ENCODE measurements around the gene MXI1.
"Not testable (repeated sequence)": the region's sequence is repeated elsewhere in the genome, so short reads cannot be mapped to it uniquely, and the experiment has no call there.

MXI1 gene

GRCh38 chr10:110181911-110182310, 25.5 kb upstream of the MXI1 start:
- no peak for DNase-seq (ENCODE audit: low read depth)

DNA sequence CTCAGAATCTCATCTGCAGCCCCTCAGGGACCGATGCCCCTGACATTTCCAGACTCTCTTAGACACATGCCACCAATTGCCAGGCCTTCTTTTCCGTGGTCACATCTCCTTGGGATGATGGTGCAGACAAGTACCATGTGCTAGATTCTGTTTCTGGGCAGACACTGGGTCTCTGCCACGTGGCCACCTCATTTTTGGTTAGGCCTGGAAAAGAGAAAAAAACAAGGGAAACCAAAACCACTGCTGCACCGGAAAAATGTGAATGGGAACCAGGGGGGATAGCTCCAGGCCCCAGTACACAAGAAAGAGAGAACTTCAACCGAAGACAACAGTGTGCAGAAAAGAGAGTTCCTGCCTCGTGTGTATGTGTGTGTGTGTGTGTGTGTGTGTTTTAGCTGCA, 23.0 kb upstream of the MXI1 start:
- no peak for DNase-seq (ENCODE audit: low read depth)

DNA sequence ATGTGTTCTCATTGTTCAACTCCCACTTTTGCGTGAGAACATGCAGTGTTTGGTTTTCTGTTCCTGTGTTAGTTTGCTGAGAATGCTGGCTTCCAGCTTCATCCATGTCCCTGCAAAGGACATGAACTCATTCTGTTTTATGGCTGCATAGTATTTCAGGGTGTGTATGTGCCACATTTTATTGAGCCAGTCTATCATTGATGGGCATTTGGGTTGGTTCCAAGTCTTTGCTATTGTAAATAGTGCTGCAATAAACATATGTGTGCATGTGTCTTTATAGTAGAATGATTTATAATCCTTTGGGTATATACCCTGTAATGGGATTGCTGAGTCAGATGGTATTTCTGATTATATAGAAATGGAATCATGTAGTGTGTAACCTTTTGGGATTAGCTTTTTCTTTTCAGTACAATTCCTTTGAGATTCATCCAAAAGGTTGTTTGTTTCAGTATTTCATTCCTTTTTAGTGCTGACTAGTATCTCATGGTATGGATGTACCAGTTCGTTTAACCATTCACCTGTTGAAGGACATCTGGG, 21.7 kb upstream of the MXI1 start:
- DNase-seq (ENCODE audit: low read depth): not testable (repeated sequence)

DNA sequence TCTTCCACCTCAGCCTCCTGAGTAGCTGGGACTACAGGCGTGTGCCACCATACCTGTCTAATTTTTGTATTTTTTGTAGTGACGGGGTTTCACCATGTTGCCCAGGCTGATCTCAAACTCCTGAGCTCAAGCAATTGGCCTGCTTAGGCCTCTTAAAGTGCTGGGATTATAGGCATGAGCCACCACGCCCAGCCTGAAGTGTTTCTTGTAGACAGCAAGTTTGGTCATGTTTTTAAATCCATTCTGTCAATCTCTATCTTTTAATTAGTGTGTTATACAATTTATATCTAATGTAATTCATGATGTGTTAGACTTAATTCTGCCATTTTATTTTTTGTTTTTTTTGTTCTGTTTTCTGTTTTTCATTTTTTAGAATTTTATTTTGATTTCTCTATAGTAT, 17.2 kb upstream of the MXI1 start:
- no peak for DNase-seq (ENCODE audit: low read depth)

DNA sequence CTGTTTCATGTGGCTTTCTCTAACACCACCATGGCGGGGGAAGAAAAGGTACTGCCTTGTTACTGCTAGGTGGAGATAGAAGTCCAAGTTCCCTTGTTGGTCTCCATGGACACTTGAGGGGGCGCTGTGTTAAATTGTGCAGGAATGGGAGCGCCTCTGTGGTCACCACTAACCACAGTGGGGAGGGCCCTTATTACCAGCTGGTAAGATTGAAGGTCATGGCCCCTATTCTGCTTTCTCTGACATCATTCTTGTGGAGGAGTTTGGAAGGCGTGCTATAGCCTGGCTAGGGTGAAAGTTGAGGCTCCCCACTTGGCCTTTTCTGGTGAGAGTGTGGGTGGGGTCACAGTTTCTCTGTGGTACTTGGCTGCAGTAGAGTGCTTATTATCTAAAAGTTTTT, 14.9 kb upstream of the MXI1 start:
- DNase-seq (ENCODE audit: low read depth): no peak

DNA sequence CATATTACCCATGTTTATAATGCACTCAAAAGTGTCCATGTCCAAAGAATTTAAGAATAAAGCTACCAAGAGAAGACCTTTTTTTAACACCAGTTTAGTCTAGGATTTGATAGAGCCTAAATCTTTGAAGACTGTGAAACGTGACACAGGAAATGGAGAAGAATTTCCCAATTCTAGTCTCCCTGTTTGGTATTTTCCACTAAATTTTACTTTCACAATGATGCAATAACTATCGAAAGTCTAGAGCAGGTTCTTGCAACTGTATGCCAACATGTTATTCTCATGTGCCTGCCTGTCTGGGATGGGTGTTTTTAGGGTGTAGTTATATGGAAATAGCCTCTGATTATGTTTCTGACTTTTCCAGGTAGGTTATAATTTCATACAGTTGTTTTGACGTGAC, 6.9 kb upstream of the MXI1 start:
- no peak for DNase-seq (ENCODE audit: low read depth)

DNA sequence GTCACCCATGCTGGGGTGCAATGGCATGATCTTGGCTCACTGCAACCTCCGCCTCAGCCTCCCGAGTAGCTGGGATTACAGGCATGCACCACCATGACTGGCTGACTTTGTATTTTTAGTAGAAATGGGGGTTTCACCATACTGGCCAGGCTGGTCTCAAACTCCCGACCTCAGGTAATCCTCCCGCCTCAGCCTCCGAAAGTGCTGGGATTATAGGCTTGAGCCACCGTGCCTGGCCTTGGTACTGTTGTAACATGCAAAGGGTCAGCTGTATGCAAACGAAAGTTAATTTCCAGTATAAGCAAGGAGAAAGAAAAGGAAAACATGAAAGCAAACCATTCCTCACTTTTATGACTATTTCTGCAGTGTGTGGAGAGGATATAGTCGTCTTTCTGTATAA, 6.4 kb upstream of the MXI1 start:
- DNase-seq (ENCODE audit: low read depth): not testable (repeated sequence)

GRCh38 chr10:110203500-110204455, 3.6 kb upstream of the MXI1 start:
- DNase-seq (ENCODE audit: low read depth): no peak

DNA sequence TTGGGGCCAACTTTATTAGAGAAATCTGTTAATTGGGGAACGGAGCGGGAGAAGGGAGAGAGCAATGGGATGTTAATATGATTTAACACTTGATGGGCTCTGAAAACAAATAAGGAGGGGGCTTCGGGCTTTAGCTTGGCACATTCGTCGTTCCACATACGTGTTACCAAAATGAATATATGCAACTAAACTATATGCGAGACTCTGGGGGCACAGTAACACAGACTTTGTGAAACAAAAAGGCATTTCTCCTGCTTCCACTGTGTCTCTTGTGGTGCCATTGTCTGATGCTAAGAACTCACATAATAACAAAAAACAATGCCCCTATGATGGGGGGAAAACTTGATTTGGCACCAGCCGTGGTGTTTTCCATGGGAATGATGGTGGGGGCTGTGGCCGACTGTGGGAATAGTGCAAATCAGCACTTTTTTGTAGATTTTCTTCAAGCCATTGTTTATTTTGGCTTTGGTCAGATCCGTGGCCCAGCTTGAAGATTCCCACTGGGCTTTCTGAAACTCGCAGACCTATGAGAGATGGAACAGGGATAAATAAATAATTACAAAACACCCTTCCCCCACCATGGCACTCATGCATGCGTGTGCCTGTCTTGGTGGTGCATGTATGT, 2.2 kb upstream of the MXI1 start:
- no peak for DNase-seq (ENCODE audit: low read depth)

DNA sequence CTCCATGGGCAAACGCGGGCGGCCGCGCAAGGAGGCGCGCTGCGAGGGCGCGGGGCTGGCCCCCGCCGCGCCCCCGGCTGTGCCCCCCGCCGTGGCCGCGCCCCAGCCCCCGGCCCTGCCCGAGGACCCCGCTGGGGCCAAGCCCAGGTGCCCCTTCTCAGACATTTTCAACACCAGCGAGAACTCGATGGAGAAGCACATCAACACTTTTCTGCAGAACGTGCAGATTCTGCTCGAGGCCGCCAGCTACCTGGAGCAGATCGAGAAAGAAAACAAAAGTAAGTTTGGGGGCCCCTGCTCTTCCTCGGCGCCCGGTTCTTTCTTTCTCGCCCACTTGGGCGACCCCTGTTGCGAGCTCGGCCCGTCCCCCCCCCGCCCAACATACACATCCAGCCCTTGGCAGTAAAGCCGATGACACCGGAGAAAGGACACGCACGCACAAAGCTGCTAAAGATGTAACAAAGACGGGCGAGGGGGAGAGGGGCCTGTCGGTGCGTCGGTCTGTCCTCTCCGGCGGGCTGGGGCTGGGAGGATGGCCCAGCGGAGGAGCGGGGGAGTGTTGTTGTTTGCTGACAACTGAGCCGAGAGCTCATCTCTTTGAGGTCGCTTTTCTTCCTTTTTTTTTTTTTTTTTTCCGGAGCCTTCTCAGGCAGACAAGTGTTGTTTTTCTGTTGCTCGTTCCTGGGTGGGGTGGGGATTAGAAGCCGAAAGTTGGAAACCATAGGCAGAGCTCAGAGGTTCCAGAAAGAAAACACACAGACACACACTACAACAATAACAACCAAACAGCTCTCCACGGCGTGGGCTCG, 604 bp downstream of the MXI1 start:
- DNase-seq (ENCODE audit: low read depth): peak; percentile 31

- peak; percentile 23 for DNase-seq (ENCODE audit: low read depth)
Measured at GRCh38 chr10:110208614-110209453, 1.4 kb downstream of the MXI1 start.

DNA sequence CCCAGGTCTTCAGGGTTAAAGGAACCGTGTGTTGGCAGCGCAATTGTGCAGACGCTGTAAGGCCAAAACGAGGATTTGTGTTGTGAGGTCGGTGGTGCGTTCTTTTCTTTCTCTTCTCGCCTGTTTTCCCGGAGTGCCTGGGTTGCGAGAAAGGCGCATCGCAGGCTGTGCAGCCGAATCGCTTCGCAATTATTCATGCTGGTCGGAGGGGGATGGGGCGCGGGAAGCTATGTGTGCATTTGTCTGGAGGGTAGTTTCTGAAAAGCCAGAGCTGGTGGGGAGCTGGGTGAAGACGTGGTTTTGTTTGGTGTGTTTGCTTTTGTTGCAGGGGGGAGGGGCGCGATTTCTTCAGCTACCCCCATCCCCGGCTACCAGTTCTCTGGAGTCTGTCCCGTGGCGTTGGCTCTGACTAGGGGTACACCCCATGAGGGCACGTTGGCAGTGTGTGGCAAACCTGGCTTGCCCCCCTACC, 2.1 kb downstream of the MXI1 start:
- peak; percentile 57 for DNase-seq (ENCODE audit: low read depth)

GRCh38 chr10:110209926-110210673, 2.7 kb downstream of the MXI1 start:
- DNase-seq (ENCODE audit: low read depth): peak; percentile 44

DNA sequence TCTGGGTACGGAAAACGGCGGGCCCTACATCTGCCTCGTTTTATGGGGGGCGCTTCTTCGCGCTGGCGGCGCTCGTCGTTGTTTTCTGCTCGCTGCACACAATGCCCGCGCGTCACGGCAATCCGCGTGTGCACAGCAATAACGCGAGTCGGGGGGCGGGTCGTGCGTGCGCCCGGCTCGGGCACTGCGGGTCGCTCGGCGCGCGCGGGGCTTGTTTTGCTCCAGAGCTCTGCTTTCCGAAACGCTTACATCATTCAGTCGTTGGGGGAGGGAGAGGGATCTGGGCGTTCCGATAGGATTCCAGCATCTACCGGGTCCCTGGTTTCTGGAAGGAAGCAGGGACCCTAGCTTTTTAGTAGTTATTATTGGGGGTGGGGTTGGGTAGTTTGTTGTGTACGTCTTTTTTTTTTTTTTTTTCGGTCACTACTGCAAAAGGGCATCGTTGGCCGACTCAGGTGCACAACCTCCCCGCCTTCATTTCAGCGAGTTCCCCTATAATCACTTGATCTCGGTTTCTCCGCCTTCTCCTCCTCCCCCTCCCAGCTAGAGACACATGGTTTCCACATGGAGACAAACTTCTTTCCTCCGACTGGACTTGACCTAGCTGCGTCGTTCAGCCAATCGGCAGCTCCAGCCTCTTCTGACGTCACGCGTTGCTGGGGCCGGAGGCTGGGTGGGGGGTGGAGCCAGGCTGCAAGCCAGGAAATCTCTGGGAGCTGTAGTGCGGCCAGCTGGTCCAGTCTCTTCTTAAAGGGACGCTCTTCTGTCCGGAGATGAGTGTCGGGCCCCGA, 3.5 kb downstream of the MXI1 start:
- DNase-seq (ENCODE audit: low read depth): peak; percentile 83

GRCh38 chr10:110211465-110211843, 4.0 kb downstream of the MXI1 start:
- no peak for DNase-seq (ENCODE audit: low read depth)

GRCh38 chr10:110212119-110213006, 5.0 kb downstream of the MXI1 start:
- DNase-seq (ENCODE audit: low read depth): peak; percentile 22

DNA sequence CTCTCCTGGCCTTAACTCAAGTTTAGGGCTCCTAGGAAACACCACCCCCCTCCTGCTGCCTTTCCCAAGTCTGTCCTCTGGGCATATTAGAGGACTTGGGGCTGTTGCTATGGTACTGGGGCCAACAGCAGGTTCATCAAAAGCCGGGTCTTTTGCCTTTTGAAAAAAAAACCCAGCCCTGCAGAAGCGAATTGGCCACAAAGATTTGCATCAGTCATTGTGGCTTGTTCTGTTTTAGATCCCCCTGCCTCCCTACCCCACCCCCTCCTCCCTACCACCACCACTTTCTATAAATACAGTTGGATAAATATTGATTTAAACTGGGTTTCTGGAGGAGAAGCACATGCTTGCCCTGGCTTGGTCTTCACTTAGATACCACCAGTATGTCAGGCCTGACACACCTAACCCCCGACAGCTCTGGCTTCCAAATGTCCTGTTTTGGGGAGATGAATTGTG, 7.0 kb downstream of the MXI1 start:
- DNase-seq (ENCODE audit: low read depth): no peak
